Keratinocyte (primary cell): ENCODE results near the gene BTBD16. TPM values are rescaled to one million over a fixed set of nuclear protein-coding genes. Genes with fewer than 3 reads are reported as not detected.

Source experiments
- DNase-seq: peaks from one replicate; pipeline ENCODE4 v3.0.0-alpha.2; 2011; ENCODE audit warnings: low read depth, missing footprints, low spot score
- FAIRE-seq: peaks from 2 replicates; lab custom pipeline; 2011; peaks lifted over from hg19 to GRCh38; lab: Jason Lieb, UNC
- H2AFZ ChIP-seq: 2 replicates; pipeline ENCODE4 v1.6.0; 2012; ENCODE audit warnings: low read length, control low read depth, inconsistent platforms; ENCODE audit not compliant: control insufficient read depth
- H3K27ac ChIP-seq: 2 replicates; pipeline ENCODE4 v1.5.1; 2011; ENCODE audit warnings: low read length; ENCODE audit not compliant: control insufficient read depth, insufficient read depth
- H3K27me3 ChIP-seq: 3 replicates; pipeline ENCODE4 v1.6.0; 2011; ENCODE audit warnings: low read length; ENCODE audit not compliant: control insufficient read depth, insufficient read depth; ENCODE audit errors: extremely low read depth
- H3K36me3 ChIP-seq, 2 experiments: 2 replicates in 1 of 2; 3 replicates in 1 of 2; pipeline ENCODE4 v1.5.1; 2011; ENCODE audit warnings: low read length in 2 of 2, mild to moderate bottlenecking in 1 of 2; ENCODE audit not compliant: control insufficient read depth in 2 of 2, insufficient read depth in 2 of 2; ENCODE audit errors: extremely low read depth in 1 of 2
- H3K4me1 ChIP-seq: 3 replicates; pipeline ENCODE4 v1.5.1; 2011; ENCODE audit warnings: low read length; ENCODE audit not compliant: control insufficient read depth, insufficient read depth; ENCODE audit errors: extremely low read depth
- H3K4me2 ChIP-seq: 3 replicates; pipeline ENCODE4 v1.6.0; 2011; ENCODE audit warnings: low read depth, low read length; ENCODE audit not compliant: control insufficient read depth, insufficient read depth; ENCODE audit errors: extremely low read depth
- H3K4me3 ChIP-seq, 3 experiments: fragments of 200-600 bp in 1 of 3; sonication (generic) in 1 of 3; 2 replicates in 2 of 3; 3 replicates in 1 of 3; pipeline ENCODE4 v1.5.1; 2011 to 2016; ENCODE audit warnings: low read length in 3 of 3, mild to moderate bottlenecking in 3 of 3, control low read depth in 2 of 3, inconsistent platforms in 1 of 3, low read depth in 1 of 3, mixed read lengths in 1 of 3, mixed run types in 1 of 3, moderate library complexity in 1 of 3; ENCODE audit not compliant: control insufficient read depth in 2 of 3, insufficient read depth in 2 of 3; ENCODE audit errors: extremely low read depth in 1 of 3
- H3K79me2 ChIP-seq: 2 replicates; pipeline ENCODE4 v1.6.0; 2012; ENCODE audit warnings: low read length; ENCODE audit not compliant: control insufficient read depth, insufficient read depth
- H3K9ac ChIP-seq: 3 replicates; pipeline ENCODE4 v1.6.0; 2011; ENCODE audit warnings: low read length; ENCODE audit not compliant: control insufficient read depth, insufficient read depth; ENCODE audit errors: extremely low read depth
- H3K9me1 ChIP-seq: 3 replicates; pipeline ENCODE4 v1.6.0; 2011; ENCODE audit warnings: low read length; ENCODE audit not compliant: control insufficient read depth, insufficient read depth; ENCODE audit errors: extremely low read depth
- H3K9me3 ChIP-seq: 2 replicates; pipeline ENCODE4 v1.5.1; 2012; ENCODE audit warnings: low read depth, low read length; ENCODE audit not compliant: control insufficient read depth
- H4K20me1 ChIP-seq: 3 replicates; pipeline ENCODE4 v1.6.0; 2011; ENCODE audit warnings: low read length; ENCODE audit not compliant: control insufficient read depth, insufficient read depth; ENCODE audit errors: extremely low read depth
- CTCF ChIP-seq, 3 experiments: IDR thresholded peaks in 1 of 3; conservative IDR thresholded peaks in 1 of 3; optimal IDR thresholded peaks in 1 of 3; 2 replicates in 2 of 3; 3 replicates in 1 of 3; pipeline versions ENCODE3 to v1.5.1; 2011; ENCODE audit warnings: low read length in 3 of 3, mild to moderate bottlenecking in 3 of 3, moderate library complexity in 2 of 3, control low read depth in 1 of 3, inconsistent platforms in 1 of 3; ENCODE audit not compliant: insufficient read depth in 2 of 3; ENCODE audit errors: extremely low read depth in 1 of 3
- EZH2 ChIP-seq: IDR thresholded peaks from one replicate; pipeline ENCODE4 v1.6.1; 2012; ENCODE audit warnings: inconsistent platforms, mild to moderate bottlenecking, low read length, moderate library complexity
- dilution Hi-C: fragments of 300-500 bp; cut with MboI; formaldehyde crosslinking; loops from one replicate; pipeline ENCODE4 v1.7.0; 2020; ENCODE audit warnings: low sequenced_read_pairs; ENCODE audit not compliant: extremely low pct_ligation_motif_present
- polyA plus RNA-seq, 5 experiments: library from polyadenylated mRNA; depleted of rRNA in 3 of 5; stranded (reverse) in 3 of 5; stranded (forward) in 1 of 5; unstranded in 1 of 5; fragments of >200 nt; gene quantifications; 1 replicate in 1 of 5; 2 replicates in 3 of 5; 3 replicates in 1 of 5; pipeline versions ENCODE4 v1.2.1 to v1.2.3, GENCODE V29; 2011 to 2012; ENCODE audit warnings: missing spikeins in 2 of 5, low read depth in 1 of 5, low replicate concordance in 1 of 5

BTBD16 gene
- polyA plus RNA-seq, 1 donor (not counting 4 experiments of a cell fraction or from before 2014, with no cell fraction given) = 4.9 TPM

GRCh38 chr10:122225330-122225729, 45.8 kb upstream of the BTBD16 start:
- H3K4me1 ChIP-seq = no peaks in the 10 kb centered on the region
- H4K20me1 ChIP-seq = no peaks in the 10 kb centered on the region
- H3K9ac ChIP-seq = no peak overlapping the region
- H3K9me1 ChIP-seq = no peaks in the 10 kb centered on the region
- no peak overlapping the region for H3K4me2 ChIP-seq
- H3K36me3 ChIP-seq = peaks cover 11 to 28% of the 10 kb centered on the region in 2 experiments
- FAIRE-seq (no peak), DNase-seq (no peak)
- H3K79me2 ChIP-seq = no peaks in the 10 kb centered on the region
- H3K27ac ChIP-seq = no peak overlapping the region
- TF ChIP-seq EZH2 (no peak), CTCF (optimal IDR thresholded peaks at IDR 0.05 in 1 of 3, IDR thresholded peaks at IDR 0.05 in 1 of 3, conservative IDR thresholded peaks at IDR 0.05 in 1 of 3; ENCODE audit: extremely low read depth in 1 of 3, insufficient read depth in 2 of 3, low read length in 3 of 3) (no peak)
- H3K27me3 ChIP-seq = no peaks in the 10 kb centered on the region
- H3K9me3 ChIP-seq = no peaks in the 10 kb centered on the region
- H2AFZ ChIP-seq = no peak overlapping the region
- dilution Hi-C loops = no loop called here
- H3K4me3 ChIP-seq = no peak overlapping the region

- dilution Hi-C loops = no loop called here
- DNase-seq (no peak), FAIRE-seq (no peak)
- TF ChIP-seq CTCF (optimal IDR thresholded peaks at IDR 0.05 in 1 of 3, IDR thresholded peaks at IDR 0.05 in 1 of 3, conservative IDR thresholded peaks at IDR 0.05 in 1 of 3; ENCODE audit: extremely low read depth in 1 of 3, insufficient read depth in 2 of 3, low read length in 3 of 3) (no peak), EZH2 (no peak)
- Histone ChIP-seq H3K27ac (no peak overlapping the region), H3K9me1 (no peaks in the 10 kb centered on the region), H3K36me3 (peaks cover 14 to 24% of the 10 kb centered on the region in 2 experiments), H3K79me2 (no peaks in the 10 kb centered on the region), H3K4me2 (no peak overlapping the region), H3K4me1 (no peaks in the 10 kb centered on the region), H4K20me1 (no peaks in the 10 kb centered on the region), H3K9me3 (no peaks in the 10 kb centered on the region), H2AFZ (no peak overlapping the region), H3K9ac (no peak overlapping the region), H3K27me3 (no peaks in the 10 kb centered on the region), H3K4me3 (no peak overlapping the region)
Observed at GRCh38 chr10:122227754-122228153, 43.3 kb upstream of the BTBD16 start.
